Adrenal gland (tissue), 12 donors: ENCODE measurements around the gene EFEMP2. TPM values are rescaled to one million over a fixed set of nuclear protein-coding genes. Genes with fewer than 3 reads are reported as not detected.

Experiments used
- DNase-seq, 7 donors: peaks; one replicate each; pipeline ENCODE4 v3.0.0-alpha.2; 2019 to 2020
- H3K27ac ChIP-seq, 5 donors: fragments of 200-600 bp; sonication (generic) in 4 of 5; 1 replicate in 3 of 5; 2 replicates in 2 of 5; pipeline versions ENCODE4 v1.5.1 to v1.8.0; 2016 to 2020; ENCODE audit warnings: mild to moderate bottlenecking in 1 of 5
- H3K27me3 ChIP-seq: fragments of 200-600 bp; 2 replicates; pipeline ENCODE4 v1.8.0; 2021
- H3K36me3 ChIP-seq, 2 donors: fragments of 200-600 bp; replicated peaks in 1 of 2; 1 replicate in 1 of 2; 2 replicates in 1 of 2; pipeline versions ENCODE4 v1.5.1 to v1.8.0; 2018 to 2022
- H3K4me1 ChIP-seq, 2 donors: fragments of 200-600 bp; replicated peaks in 1 of 2; 1 replicate in 1 of 2; 2 replicates in 1 of 2; pipeline versions ENCODE4 v1.5.1 to v1.8.0; 2018 to 2021
- H3K4me3 ChIP-seq, 4 donors: fragments of 200-600 bp; sonication (generic) in 3 of 4; one replicate each; pipeline ENCODE4 v1.5.1; 2016 to 2018
- H3K9me3 ChIP-seq, 3 donors: fragments of 200-600 bp; sonication (generic) in 1 of 3; replicated peaks in 1 of 3; 1 replicate in 2 of 3; 2 replicates in 1 of 3; pipeline versions ENCODE4 v1.5.1 to v1.8.0; 2016 to 2021
- CTCF ChIP-seq, 6 experiments: fragments of 450-650 bp in 4 of 6; fragments of 200-600 bp in 2 of 6; sonication (generic) in 1 of 6; IDR thresholded peaks; 1 replicate in 5 of 6; 2 replicates in 1 of 6; pipeline versions ENCODE4 v1.5.1 to v1.8.0; 2016 to 2021; ENCODE audit warnings: antibody characterized with exemption in 6 of 6, mild to moderate bottlenecking in 2 of 6, moderate library complexity in 1 of 6
- POLR2A ChIP-seq, 2 donors: fragments of 450-650 bp; IDR thresholded peaks; one replicate each; pipeline ENCODE4 v1.6.1; 2017; ENCODE audit warnings: antibody characterized with exemption in 2 of 2, mild to moderate bottlenecking in 2 of 2, moderate library complexity in 1 of 2
- WGBS, 4 donors: extraction: QIAGEN DNeasy Blood & Tissue Kit in 2 of 4; methylation state at CpG; one replicate each; pipeline versions ENCODE4 v1.1.5 to v1.1.7; 2013 to 2017; 5-methylcytosine and 5-hydroxymethylcytosine counted together
- intact Hi-C, 2 donors: fragments of 100-400 bp; cut with DNase I; formaldehyde crosslinking; loops; one replicate each; pipeline versions ENCODE4 v1.14.1 to v1.15.0; 2022 to 2023
- polyA plus RNA-seq, 3 donors: library from polyadenylated mRNA; stranded (reverse); fragments of 200-250 nt in 2 of 3; fragments of 350-450 nt in 1 of 3; fragmentation: Illumina TruSeq in 1 of 3; extraction: RNeasy Lipid Tissue Mini Kit (QIAGEN cat#74804) in 1 of 3; gene quantifications; one replicate each; pipeline ENCODE4 v1.2.3, GENCODE V29; 2013 to 2014
- total RNA-seq, 9 donors: library from RNA; depleted of rRNA in 4 of 9; stranded (reverse); fragments of >200 nt in 4 of 9; fragments of 120-200 nt in 1 of 9; fragmentation: NEBNext Ultra II Directional in 1 of 9; extraction: Animal tissue kit (Norgen Biotek cat#: 25700) in 1 of 9; gene quantifications; one replicate each; pipeline versions ENCODE4 v1.1.0 to v1.2.4, GENCODE V29; 2013 to 2023
- donor health status: healthy with polysubstance abuse.
- donor health status: Bipolar disorder and iron deficiency.
- donor health status: DM: yes; HTN: yes; CAD: no.
- donor health status: DM: no; HTN: no; CAD: no.
- donor health status: DM: no; HTN: no; CAD: no.
- donor health status: DM: yes; HTN: yes; CAD: no.

The EFEMP2 gene
- total and polyA plus RNA-seq, 12 donors = 20.3 to 156 (median 63.6) TPM

GRCh38 chr11:65847746-65848145 is 24.9 kb downstream of the EFEMP2 start:
- H3K27ac ChIP-seq = no peak overlapping the region
- TF ChIP-seq CTCF (IDR thresholded peaks at IDR 0.05) = no peak

DNA sequence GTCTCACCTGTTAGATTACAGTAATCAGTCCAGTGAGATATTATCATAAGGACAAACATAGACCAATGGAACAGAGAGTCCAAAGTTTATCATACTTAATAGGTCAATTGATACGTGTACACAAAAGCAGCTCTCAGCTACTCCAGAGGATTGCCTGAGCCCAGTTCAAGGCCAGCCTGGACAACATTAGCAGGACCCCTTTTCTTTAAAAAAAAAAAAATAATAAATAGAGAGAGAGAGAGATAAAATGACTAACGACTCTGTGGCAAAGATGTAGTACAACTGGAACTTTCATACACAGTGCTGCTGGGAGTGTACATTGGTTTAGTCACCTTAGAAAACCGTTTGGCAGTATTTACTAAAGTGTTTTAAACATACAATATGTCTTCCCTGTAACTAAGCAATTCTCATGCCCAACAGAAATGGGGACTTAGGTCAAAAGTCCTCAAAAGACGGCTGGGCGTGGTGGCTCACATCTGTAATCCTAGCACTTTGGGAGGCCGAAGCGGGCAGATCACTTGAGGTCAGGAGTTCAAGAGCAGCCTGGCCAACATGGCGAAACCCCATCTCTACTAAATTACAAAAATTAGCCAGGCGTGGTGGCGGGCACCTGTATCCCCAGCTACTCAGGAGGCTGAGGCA is 28.2 kb downstream of the EFEMP2 start:
- no peak for TF ChIP-seq CTCF (IDR thresholded peaks at IDR 0.05)
- TF ChIP-seq POLR2A (IDR thresholded peaks at IDR 0.05) = no peak
- no peak overlapping the region for H3K27ac ChIP-seq
- intact Hi-C loops = no loop called here
- H3K36me3 ChIP-seq = no peaks in the 10 kb centered on the region
- H3K4me3 ChIP-seq = no peak overlapping the region
- H3K9me3 ChIP-seq = no peaks in the 10 kb centered on the region
- 80 to 86% (median 85%) methylated on average over 10 of the region's 10 CpGs for WGBS, 4 donors
- no peaks in the 10 kb centered on the region for H3K4me1 ChIP-seq
- H3K27me3 ChIP-seq = no peaks in the 10 kb centered on the region
- no peak for DNase-seq

More at GRCh38 chr11:65847746-65848145, 24.9 kb downstream of the EFEMP2 start:
- H3K9me3 ChIP-seq = no peaks in the 10 kb centered on the region
- WGBS, 4 donors = 78 to 90% (median 84%) methylated on average over 3 of the region's 3 CpGs
- H3K4me1 ChIP-seq = no peaks in the 10 kb centered on the region
- H3K36me3 ChIP-seq = peaks cover 0 to 12% of the 10 kb centered on the region in 2 donors
- no peak overlapping the region for H3K4me3 ChIP-seq
- H3K27me3 ChIP-seq = no peaks in the 10 kb centered on the region
- no peak for DNase-seq
- intact Hi-C loops = no loop called here

- H3K36me3 ChIP-seq = no peaks in the 10 kb centered on the region
- H3K27me3 ChIP-seq = no peaks in the 10 kb centered on the region
- DNase-seq = no peak
- H3K4me1 ChIP-seq = no peaks in the 10 kb centered on the region
- no peak overlapping the region for H3K27ac ChIP-seq
- no peak overlapping the region for H3K4me3 ChIP-seq
- intact Hi-C loops = no loop called here
- no peaks in the 10 kb centered on the region for H3K9me3 ChIP-seq
- TF ChIP-seq POLR2A (IDR thresholded peaks at IDR 0.05) = no peak
- TF ChIP-seq CTCF (IDR thresholded peaks at IDR 0.05) = no peak
- WGBS, 4 donors = 87 to 95% (median 91%) methylated on average over 3 of the region's 3 CpGs
These were observed 28.8 kb downstream of the EFEMP2 start for GRCh38 chr11:65843811-65844210.

GRCh38 chr11:65842144-65842543 is 30.5 kb downstream of the EFEMP2 start:
- TF ChIP-seq CTCF (IDR thresholded peaks at IDR 0.05) (no peak), POLR2A (IDR thresholded peaks at IDR 0.05) (no peak)
- WGBS, 4 donors = 76 to 92% (median 90%) methylated on average over 4 of the region's 4 CpGs
- no peak overlapping the region for H3K27ac ChIP-seq
- H3K4me3 ChIP-seq = no peak overlapping the region
- H3K9me3 ChIP-seq = no peaks in the 10 kb centered on the region
- H3K27me3 ChIP-seq = no peaks in the 10 kb centered on the region
- intact Hi-C loops = no loop called here
- no peaks in the 10 kb centered on the region for H3K36me3 ChIP-seq
- H3K4me1 ChIP-seq = no peaks in the 10 kb centered on the region
- no peak for DNase-seq
